NCI-H1048 (cell line): Measurements from ENCODE around the gene MEX3B.
"Not testable (repeated sequence)": the region's sequence is repeated elsewhere in the genome, so short reads cannot be mapped to it uniquely, and the experiment has no call there.

Source experiments
- DNase-seq: peaks from one replicate; lab custom pipeline; 2025; lab: John Stamatoyannopoulos, UW

The MEX3B gene

DNA sequence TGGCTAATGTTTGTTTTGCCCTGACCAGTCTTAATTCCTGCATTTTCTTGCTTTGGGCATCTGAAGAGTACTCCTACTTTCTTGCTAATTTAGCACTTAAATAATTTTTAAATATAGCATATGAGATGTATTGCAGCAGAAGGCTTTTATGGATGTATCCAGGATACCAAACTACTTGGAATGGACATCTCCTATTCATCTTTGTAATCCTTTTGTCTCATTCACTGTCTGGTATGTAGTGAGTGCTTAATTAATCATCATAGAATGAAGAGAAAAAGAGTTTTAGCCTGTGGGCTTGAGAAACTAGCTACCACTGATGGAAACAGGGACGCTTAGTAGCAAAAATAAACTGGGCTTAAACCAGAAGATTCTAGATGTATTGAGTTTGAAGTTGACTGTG is 40.6 kb downstream of the MEX3B start:
- DNase-seq: no peak

DNA sequence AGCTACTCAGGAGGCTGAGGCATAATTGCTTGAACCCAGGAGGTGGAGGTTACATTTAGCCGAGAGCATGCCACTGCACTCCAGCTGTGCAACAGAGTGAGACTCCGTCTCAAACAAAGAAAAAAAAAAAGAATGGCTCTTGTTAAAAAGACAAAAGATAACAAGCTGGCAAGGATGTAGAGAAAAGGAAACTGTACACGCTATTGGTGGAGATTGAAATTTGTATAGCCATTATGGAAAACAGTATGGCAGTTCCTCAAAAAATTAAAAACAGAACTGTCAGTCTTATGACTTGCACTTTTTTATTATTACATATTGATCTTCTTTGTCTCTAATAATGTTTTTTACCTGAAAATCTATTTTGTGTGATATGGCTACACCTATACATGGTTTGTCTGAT is 41.9 kb downstream of the MEX3B start:
- DNase-seq: no peak

DNA sequence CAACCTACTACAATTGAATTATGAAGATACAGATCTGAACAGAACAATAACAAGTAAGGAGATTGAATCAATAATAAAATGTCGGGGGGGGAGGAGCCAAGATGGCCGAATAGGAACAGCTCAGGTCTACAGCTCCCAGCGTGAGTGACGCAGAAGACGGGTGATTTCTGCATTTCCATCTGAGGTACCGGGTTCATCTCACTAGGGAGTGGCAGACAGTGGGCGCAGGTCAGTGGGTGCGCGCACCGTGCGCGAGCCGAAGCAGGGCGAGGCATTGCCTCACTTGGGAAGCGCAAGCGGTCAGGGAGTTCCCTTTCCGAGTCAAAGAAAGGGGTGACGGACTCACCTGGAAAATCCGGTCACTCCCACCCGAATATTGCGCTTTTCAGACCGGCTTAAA is 50.7 kb downstream of the MEX3B start:
- not testable (repeated sequence) for DNase-seq

DNA sequence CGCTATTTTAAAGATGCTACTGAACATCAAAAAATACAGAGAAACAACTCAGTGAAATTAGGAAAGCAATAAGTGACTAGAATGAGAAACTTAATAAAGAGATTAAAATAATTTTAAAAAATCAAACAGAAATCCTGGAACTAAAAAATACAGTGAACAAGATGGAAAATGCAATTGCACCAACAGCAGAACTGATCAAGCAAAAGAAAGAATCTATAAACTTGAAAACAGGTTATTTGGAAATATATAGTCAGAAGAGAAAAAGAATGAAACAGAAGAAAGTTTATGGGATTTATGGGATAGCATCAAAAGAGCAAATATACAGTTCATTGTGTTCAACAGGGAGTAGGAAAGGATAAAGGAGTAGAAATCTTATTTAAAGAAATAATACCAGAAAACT is 53.3 kb downstream of the MEX3B start:
- DNase-seq: no peak
